HG03378 (cell line): ENCODE data around the gene SPNS1.
"Not testable (repeated sequence)": the region's sequence is repeated elsewhere in the genome, so short reads cannot be mapped to it uniquely, and the experiment has no call there.

Source experiments
- ATAC-seq: cut with Tn5 transposase; IDR thresholded peaks from one replicate; pipeline ENCODE4 v1.9.1; 2021; ENCODE audit warnings: mild to moderate bottlenecking, moderate library complexity; ENCODE audit not compliant: unreplicated experiment

SPNS1 gene

GRCh38 chr16:28987170-28987853, 12.7 kb downstream of the SPNS1 start:
- ATAC-seq = no peak

- no peak for ATAC-seq
These were observed 14.8 kb downstream of the SPNS1 start for GRCh38 chr16:28989363-28989762.

GRCh38 chr16:28990375-28991040, 15.9 kb downstream of the SPNS1 start:
- no peak for ATAC-seq

- no peak for ATAC-seq
These were observed 17.1 kb downstream of the SPNS1 start for GRCh38 chr16:28991687-28992086.

- no peak for ATAC-seq
These were observed 17.9 kb downstream of the SPNS1 start for GRCh38 chr16:28992496-28992895.

GRCh38 chr16:28998837-28999236, 24.3 kb downstream of the SPNS1 start:
- ATAC-seq = no peak

GRCh38 chr16:28999577-28999976, 25.0 kb downstream of the SPNS1 start:
- no peak for ATAC-seq

- ATAC-seq = no peak
These were observed 25.4 kb downstream of the SPNS1 start for GRCh38 chr16:29000019-29000418.

- ATAC-seq = not testable (repeated sequence)
These were observed 30.0 kb downstream of the SPNS1 start for GRCh38 chr16:29004496-29005139.

- no peak for ATAC-seq
These were observed 33.4 kb downstream of the SPNS1 start for GRCh38 chr16:29007730-29008593.

GRCh38 chr16:29009050-29009837, 34.7 kb downstream of the SPNS1 start:
- ATAC-seq = no peak

GRCh38 chr16:29009838-29010166, 35.2 kb downstream of the SPNS1 start:
- ATAC-seq = no peak

- no peak for ATAC-seq
These were observed 36.5 kb downstream of the SPNS1 start for GRCh38 chr16:29011112-29011511.

GRCh38 chr16:29011851-29012250, 37.3 kb downstream of the SPNS1 start:
- ATAC-seq = no peak

GRCh38 chr16:29012913-29013553, 38.5 kb downstream of the SPNS1 start:
- ATAC-seq = no peak

- no peak for ATAC-seq
These were observed 40.0 kb downstream of the SPNS1 start for GRCh38 chr16:29014561-29015069.

GRCh38 chr16:29022196-29022595, 47.6 kb downstream of the SPNS1 start:
- ATAC-seq = no peak

- ATAC-seq = no peak
These were observed 49.0 kb downstream of the SPNS1 start for GRCh38 chr16:29023279-29024277.

GRCh38 chr16:29024278-29024677, 49.7 kb downstream of the SPNS1 start:
- no peak for ATAC-seq
